Body of pancreas (tissue), 4 donors: ENCODE results near the gene GPRC5C. TPM values are rescaled to one million over a fixed set of nuclear protein-coding genes. Genes with fewer than 3 reads are reported as not detected.

Experiments
- ATAC-seq: fragments of 150-250 bp; one replicate; pipeline ENCODE4 v1.9.1; 2016
- DNase-seq, 4 donors: peaks; one replicate each; pipeline ENCODE4 v3.0.0-alpha.2; 2019
- H3K27ac ChIP-seq, 4 donors: fragments of 200-600 bp; sonication (generic); 1 replicate in 3 of 4; 2 replicates in 1 of 4; pipeline versions ENCODE4 v1.5.1 to v1.6.1; 2016 to 2019; ENCODE audit warnings: mild to moderate bottlenecking in 1 of 4, mixed read lengths in 1 of 4, moderate library complexity in 1 of 4
- H3K27me3 ChIP-seq, 2 donors: fragments of 200-600 bp; sonication (generic); one replicate each; pipeline ENCODE4 v1.6.0; 2016; ENCODE audit warnings: mild to moderate bottlenecking in 1 of 2
- H3K36me3 ChIP-seq, 2 donors: fragments of 200-600 bp; sonication (generic); replicated peaks in 1 of 2; 2 replicates each; pipeline ENCODE4 v1.5.1; 2016; ENCODE audit warnings: low read depth in 2 of 2; ENCODE audit not compliant: insufficient read depth in 1 of 2
- H3K4me1 ChIP-seq: fragments of 200-600 bp; sonication (generic); one replicate; pipeline ENCODE4 v1.6.0; 2016
- H3K4me3 ChIP-seq, 2 donors: fragments of 200-600 bp; sonication (generic); 1 replicate in 1 of 2; 2 replicates in 1 of 2; pipeline ENCODE4 v1.5.1; 2016 to 2019
- H3K9me3 ChIP-seq, 3 donors: fragments of 200-600 bp; sonication (generic); 1 replicate in 2 of 3; 2 replicates in 1 of 3; pipeline ENCODE4 v1.5.1; 2016
- CTCF ChIP-seq, 7 experiments: fragments of 450-650 bp in 4 of 7; fragments of 200-600 bp in 3 of 7; sonication (generic) in 3 of 7; IDR thresholded peaks; one replicate each; pipeline ENCODE4 v1.5.1; 2016 to 2019; ENCODE audit warnings: antibody characterized with exemption in 7 of 7
- POLR2A ChIP-seq, 3 donors: fragments of 450-650 bp; IDR thresholded peaks; one replicate each; pipeline ENCODE4 v1.6.1; 2016; ENCODE audit warnings: antibody characterized with exemption in 3 of 3, mild to moderate bottlenecking in 2 of 3
- WGBS, 2 donors: methylation state at CpG; one replicate each; pipeline ENCODE4 v1.1.5; 2017; 5-methylcytosine and 5-hydroxymethylcytosine counted together
- intact Hi-C: fragments of 100-400 bp; cut with DNase I; formaldehyde crosslinking; loops from one replicate; pipeline ENCODE4 v1.15.1; 2023
- total RNA-seq, 2 donors: library from RNA; depleted of rRNA; stranded (reverse); fragments of >200 nt; gene quantifications; one replicate each; pipeline ENCODE4 v1.1.0, GENCODE V29; 2016

The GPRC5C gene
- total RNA-seq, 2 donors from 2014 or later: 68.0 to 71.2 TPM

GRCh38 chr17:74441537-74441936, 9.6 kb downstream of the GPRC5C start:
- ATAC-seq (no peak), DNase-seq (no peak)
- Histone ChIP-seq H3K36me3 (no peaks in the 10 kb centered on the region), H3K4me1 (peaks cover 49% of the 10 kb centered on the region), H3K9me3 (no peaks in the 10 kb centered on the region), H3K4me3 (no peak overlapping the region), H3K27me3 (no peaks in the 10 kb centered on the region), H3K27ac (peak overlapping the region in 1 of 4 donors; percentile 96)
- no peak for TF ChIP-seq CTCF (IDR thresholded peaks at IDR 0.05)
- TF ChIP-seq POLR2A (IDR thresholded peaks at IDR 0.05): no peak
- WGBS, 2 donors: 86 to 88% methylated on average over 7 of the region's 7 CpGs
- intact Hi-C loops: no loop called here

- H3K27ac ChIP-seq: peak overlapping the region; percentile 96 to 99 (median 98)
- peaks cover 47% of the 10 kb centered on the region for H3K4me1 ChIP-seq
- TF ChIP-seq POLR2A (IDR thresholded peaks at IDR 0.05): no peak
- no peak for TF ChIP-seq CTCF (IDR thresholded peaks at IDR 0.05)
- H3K36me3 ChIP-seq: peaks cover 0 to under 1% of the 10 kb centered on the region in 2 donors
- intact Hi-C loops: no loop called here
- no peak for DNase-seq
- 57 to 60% methylated on average over 6 of the region's 6 CpGs for WGBS, 2 donors
- no peaks in the 10 kb centered on the region for H3K9me3 ChIP-seq
- no peaks in the 10 kb centered on the region for H3K27me3 ChIP-seq
- H3K4me3 ChIP-seq: no peak overlapping the region
- ATAC-seq: no peak
Measured at GRCh38 chr17:74442291-74442669, 10.4 kb downstream of the GPRC5C start.

- Histone ChIP-seq H3K9me3 (no peaks in the 10 kb centered on the region), H3K4me1 (peaks cover 45% of the 10 kb centered on the region), H3K36me3 (peaks cover 0 to 5% of the 10 kb centered on the region in 2 donors), H3K27me3 (no peaks in the 10 kb centered on the region), H3K4me3 (no peak overlapping the region), H3K27ac (peak overlapping the region; percentile 96 to 99 (median 98))
- TF ChIP-seq POLR2A (IDR thresholded peaks at IDR 0.05) (peak; percentile 79 to 98 (median 97)), CTCF (IDR thresholded peaks at IDR 0.05) (peak in 2 of 7 experiments; percentile 7 to 10)
- intact Hi-C loops: no loop called here
- ATAC-seq (peak; percentile 88), DNase-seq (peak; percentile 97 to 100 (median 98))
- WGBS, 2 donors: 1 to 3% methylated on average over 16 to 28 of the region's 28 CpGs
Measured at GRCh38 chr17:74442670-74443515, 11.0 kb downstream of the GPRC5C start.

GRCh38 chr17:74443516-74444296, 11.8 kb downstream of the GPRC5C start:
- no peaks in the 10 kb centered on the region for H3K9me3 ChIP-seq
- peak overlapping the region; percentile 96 to 99 (median 98) for H3K27ac ChIP-seq
- TF ChIP-seq CTCF (IDR thresholded peaks at IDR 0.05) (no peak), POLR2A (IDR thresholded peaks at IDR 0.05) (no peak)
- H3K27me3 ChIP-seq: no peaks in the 10 kb centered on the region
- 34 to 60% methylated on average over 5 to 8 of the region's 8 CpGs for WGBS, 2 donors
- DNase-seq: no peak
- intact Hi-C loops: no loop called here
- peaks cover 0 to 5% of the 10 kb centered on the region in 2 donors for H3K36me3 ChIP-seq
- no peak for ATAC-seq
- H3K4me3 ChIP-seq: no peak overlapping the region
- H3K4me1 ChIP-seq: peaks cover 45% of the 10 kb centered on the region
